ENCODE results near the gene SPAG4. TPM values are rescaled to one million over a fixed set of nuclear protein-coding genes. Genes with fewer than 3 reads are reported as not detected.

The SPAG4 gene
- total and polyA plus RNA-seq, 10 of the 15 experiments (the other 5 are each of a cell fraction or from before 2014, with no cell fraction given): 0.90 to 12.5 (median 2.4) TPM

DNA sequence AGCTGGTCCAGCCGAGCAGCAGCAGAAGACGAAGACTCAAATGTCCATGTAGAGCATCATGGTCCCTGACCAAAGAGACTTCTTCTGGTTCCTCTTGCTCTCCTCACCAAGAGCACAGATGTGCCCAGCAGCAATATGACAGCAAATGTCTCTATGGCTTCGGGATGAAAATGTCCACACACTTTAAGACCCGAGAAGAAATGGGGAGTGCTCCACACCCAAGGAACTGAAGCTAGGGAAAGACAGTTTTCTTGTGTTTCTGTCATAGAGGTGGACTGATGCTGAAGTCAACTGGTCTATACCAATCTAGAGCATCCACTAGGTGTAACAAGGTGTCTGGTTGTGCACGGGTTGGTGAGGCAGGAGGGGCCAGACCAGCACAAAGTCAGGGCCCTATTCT lies 53.6 kb downstream of the SPAG4 start (continued):
- TF ChIP-seq MTA3 (IDR thresholded peaks at IDR 0.05; ENCODE audit: borderline replicate concordance, low read length) (no peak), EGR1 (IDR thresholded peaks at IDR 0.05; ENCODE audit: borderline replicate concordance in 1 of 2, low read depth in 2 of 2, low read length in 2 of 2) (no peak), RAD51 (IDR thresholded peaks at IDR 0.05) (no peak)

DNA sequence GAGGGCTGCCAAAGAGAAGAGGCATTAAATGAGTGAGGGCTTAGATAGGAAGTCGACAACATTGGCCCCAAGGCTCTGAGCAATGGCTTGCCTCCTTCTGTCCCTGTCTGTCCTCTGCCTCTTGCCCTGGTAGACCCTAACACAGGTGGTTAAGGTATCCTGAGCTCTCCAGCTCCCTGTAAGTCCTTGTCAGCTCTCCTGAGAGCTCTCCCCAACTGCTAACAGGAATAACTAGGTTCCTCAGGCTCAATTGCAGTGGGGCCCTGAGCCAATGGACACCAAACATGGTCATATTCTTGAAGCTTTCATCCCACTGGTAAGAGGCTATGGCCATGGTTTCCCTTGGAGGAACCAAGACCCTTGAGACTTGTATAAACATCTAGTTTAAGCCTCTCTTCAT lies 54.1 kb downstream of the SPAG4 start:
- in situ Hi-C loops (cut with MboI): no loop called here
- ChIA-PET CTCF (no interaction called here), POLR2A (no interaction called here), SMC1A (ENCODE audit: uncharacterized antibody, unreplicated experiment) (interaction anchor here (0.7 kb wide), 2 partner anchors 12 to 15 kb away, joined by 3 read pairs; no protein-coding TSS in a partner anchor), RAD21 (ENCODE audit: unreplicated experiment) (no interaction called here)
- Histone ChIP-seq H4K20me1 (ENCODE audit: control insufficient read depth, insufficient read depth) (no peaks in the 10 kb centered on the region), H3K4me2 (ENCODE audit: control insufficient read depth, insufficient read depth) (no peak overlapping the region), H3K9ac (ENCODE audit: control insufficient read depth, insufficient read depth, low read length) (no peak overlapping the region), H3K27me3 (replicated peaks in 1 of 2; ENCODE audit: control insufficient read depth in 2 of 2, insufficient read depth in 2 of 2, low read length in 1 of 2) (no peaks in the 10 kb centered on the region), H3K4me3 (no peak overlapping the region), H3K79me2 (ENCODE audit: control insufficient read depth, insufficient read depth, low read length) (peaks cover 4% of the 10 kb centered on the region), H2AFZ (ENCODE audit: control insufficient read depth, low read depth, low read length) (no peak overlapping the region), H3K27ac (ENCODE audit: control insufficient read depth, insufficient read depth) (no peak overlapping the region), H3K36me3 (ENCODE audit: control insufficient read depth in 2 of 2, insufficient read depth in 2 of 2, low read length in 1 of 2) (peaks cover 0 to 10% of the 10 kb centered on the region in 2 experiments; a peak in 1 of 4 replicates), H3K9me3 (replicated peaks; ENCODE audit: control insufficient read depth, insufficient read depth, low read length) (no peaks in the 10 kb centered on the region), H3K4me1 (ENCODE audit: control insufficient read depth, insufficient read depth, low read length) (no peaks in the 10 kb centered on the region)
- DNase-seq (ENCODE audit: low read depth, low spot score) (no peak), ATAC-seq (no peak), FAIRE-seq (no peak)
- intact Hi-C loops (cut with micrococcal nuclease; ENCODE audit: unreplicated experiment): no loop called here
- 0% methylated on average over 1 of the region's 1 CpG for WGBS (ENCODE audit: insufficient coverage, insufficient replicate concordance, low lambda C conversion rate, missing lambda C conversion rate)
- BruUV-seq (replicated peaks): no TSS peak
- TF ChIP-seq BACH1 (IDR thresholded peaks at IDR 0.05; ENCODE audit: borderline replicate concordance) (no peak), EGR1 (IDR thresholded peaks at IDR 0.05; ENCODE audit: borderline replicate concordance in 1 of 2, low read depth in 2 of 2, low read length in 2 of 2) (no peak), RB1 (IDR thresholded peaks at IDR 0.05; ENCODE audit: borderline replicate concordance) (no peak), TBL1XR1 (IDR thresholded peaks at IDR 0.05; ENCODE audit: low read depth, low read length) (no peak), LARP7 (IDR thresholded peaks at IDR 0.05) (no peak), NFYB (IDR thresholded peaks at IDR 0.05; ENCODE audit: insufficient read depth, low read depth, low read length) (no peak), FOS (IDR thresholded peaks at IDR 0.05; ENCODE audit: borderline replicate concordance, extremely low read depth, insufficient read length) (no peak), SRF (IDR thresholded peaks at IDR 0.05; ENCODE audit: low read depth in 2 of 2, low read length in 2 of 2) (no peak), NFXL1 (IDR thresholded peaks at IDR 0.05; ENCODE audit: borderline replicate concordance) (no peak)
- TF ChIP-seq, protein P1, sequence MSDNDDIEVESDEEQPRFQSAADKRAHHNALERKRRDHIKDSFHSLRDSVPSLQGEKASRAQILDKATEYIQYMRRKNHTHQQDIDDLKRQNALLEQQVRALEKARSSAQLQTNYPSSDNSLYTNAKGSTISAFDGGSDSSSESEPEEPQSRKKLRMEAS (IDR thresholded peaks at IDR 0.05; ENCODE audit: low read depth, low read length): no peak
- TF ChIP-seq, protein P2, sequence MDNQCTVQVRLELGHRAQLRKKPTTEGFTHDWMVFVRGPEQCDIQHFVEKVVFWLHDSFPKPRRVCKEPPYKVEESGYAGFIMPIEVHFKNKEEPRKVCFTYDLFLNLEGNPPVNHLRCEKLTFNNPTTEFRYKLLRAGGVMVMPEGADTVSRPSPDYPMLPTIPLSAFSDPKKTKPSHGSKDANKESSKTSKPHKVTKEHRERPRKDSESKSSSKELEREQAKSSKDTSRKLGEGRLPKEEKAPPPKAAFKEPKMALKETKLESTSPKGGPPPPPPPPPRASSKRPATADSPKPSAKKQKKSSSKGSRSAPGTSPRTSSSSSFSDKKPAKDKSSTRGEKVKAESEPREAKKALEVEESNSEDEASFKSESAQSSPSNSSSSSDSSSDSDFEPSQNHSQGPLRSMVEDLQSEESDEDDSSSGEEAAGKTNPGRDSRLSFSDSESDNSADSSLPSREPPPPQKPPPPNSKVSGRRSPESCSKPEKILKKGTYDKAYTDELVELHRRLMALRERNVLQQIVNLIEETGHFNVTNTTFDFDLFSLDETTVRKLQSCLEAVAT (IDR thresholded peaks at IDR 0.05): no peak
- TF ChIP-seq, protein P3, sequence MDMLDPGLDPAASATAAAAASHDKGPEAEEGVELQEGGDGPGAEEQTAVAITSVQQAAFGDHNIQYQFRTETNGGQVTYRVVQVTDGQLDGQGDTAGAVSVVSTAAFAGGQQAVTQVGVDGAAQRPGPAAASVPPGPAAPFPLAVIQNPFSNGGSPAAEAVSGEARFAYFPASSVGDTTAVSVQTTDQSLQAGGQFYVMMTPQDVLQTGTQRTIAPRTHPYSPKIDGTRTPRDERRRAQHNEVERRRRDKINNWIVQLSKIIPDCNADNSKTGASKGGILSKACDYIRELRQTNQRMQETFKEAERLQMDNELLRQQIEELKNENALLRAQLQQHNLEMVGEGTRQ (IDR thresholded peaks at IDR 0.05; ENCODE audit: borderline replicate concordance, low read depth, low read length): no peak
- TF ChIP-seq, protein P4, sequence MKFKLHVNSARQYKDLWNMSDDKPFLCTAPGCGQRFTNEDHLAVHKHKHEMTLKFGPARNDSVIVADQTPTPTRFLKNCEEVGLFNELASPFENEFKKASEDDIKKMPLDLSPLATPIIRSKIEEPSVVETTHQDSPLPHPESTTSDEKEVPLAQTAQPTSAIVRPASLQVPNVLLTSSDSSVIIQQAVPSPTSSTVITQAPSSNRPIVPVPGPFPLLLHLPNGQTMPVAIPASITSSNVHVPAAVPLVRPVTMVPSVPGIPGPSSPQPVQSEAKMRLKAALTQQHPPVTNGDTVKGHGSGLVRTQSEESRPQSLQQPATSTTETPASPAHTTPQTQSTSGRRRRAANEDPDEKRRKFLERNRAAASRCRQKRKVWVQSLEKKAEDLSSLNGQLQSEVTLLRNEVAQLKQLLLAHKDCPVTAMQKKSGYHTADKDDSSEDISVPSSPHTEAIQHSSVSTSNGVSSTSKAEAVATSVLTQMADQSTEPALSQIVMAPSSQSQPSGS (IDR thresholded peaks at IDR 0.05; ENCODE audit: low read length): no peak
- TF ChIP-seq, protein P5, sequence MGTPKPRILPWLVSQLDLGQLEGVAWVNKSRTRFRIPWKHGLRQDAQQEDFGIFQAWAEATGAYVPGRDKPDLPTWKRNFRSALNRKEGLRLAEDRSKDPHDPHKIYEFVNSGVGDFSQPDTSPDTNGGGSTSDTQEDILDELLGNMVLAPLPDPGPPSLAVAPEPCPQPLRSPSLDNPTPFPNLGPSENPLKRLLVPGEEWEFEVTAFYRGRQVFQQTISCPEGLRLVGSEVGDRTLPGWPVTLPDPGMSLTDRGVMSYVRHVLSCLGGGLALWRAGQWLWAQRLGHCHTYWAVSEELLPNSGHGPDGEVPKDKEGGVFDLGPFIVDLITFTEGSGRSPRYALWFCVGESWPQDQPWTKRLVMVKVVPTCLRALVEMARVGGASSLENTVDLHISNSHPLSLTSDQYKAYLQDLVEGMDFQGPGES (IDR thresholded peaks at IDR 0.05): no peak

Data from GM12878 (cell line).